A549 (cell line): ENCODE data around the gene ACKR2. TPM values are rescaled to one million over a fixed set of nuclear protein-coding genes. Genes with fewer than 3 reads are reported as not detected.

Experiments
- ATAC-seq, 2 experiments: fragments of 200-7000 bp in 1 of 2; fragments of >200 bp in 1 of 2; cut with Nextera tagmentation in 1 of 2; cut with Tn5 transposase in 1 of 2; 3 replicates each; pipeline versions ENCODE4 v1.8.0 to v1.9.1; 2018 to 2020; ENCODE audit warnings: mild to moderate bottlenecking in 1 of 2, moderate library complexity in 1 of 2
- CTCF ChIA-PET: fragments of 300-600 bp; sonication (Branson Sonifier 250); formaldehyde crosslinking; extraction: SDS; loops from one replicate; lab custom pipeline; 2021; ENCODE audit warnings: antibody characterized with exemption, inconsistent platforms; lab: Yijun Ruan, JAX
- POLR2A ChIA-PET: fragments of 350-600 bp; formaldehyde crosslinking; extraction: SDS; loops from one replicate; lab custom pipeline; 2021; ENCODE audit warnings: antibody characterized with exemption, inconsistent platforms; lab: Yijun Ruan, JAX
- DNase-seq, 2 experiments: peaks; one replicate each; pipeline versions ENCODE4 v3.0.0 to v3.0.0-alpha.2; 2011 to 2016; ENCODE audit warnings: low read depth in 1 of 2, low spot score in 1 of 2
- FAIRE-seq: peaks from 2 replicates; lab custom pipeline; 2011; peaks lifted over from hg19 to GRCh38; lab: Jason Lieb, UNC
- H3K27ac ChIP-seq, 2 experiments: fragments of >200 bp; sonication (Bioruptor Twin); formaldehyde crosslinking; 3 replicates each; pipeline ENCODE4 v1.5.1; 2016 to 2017
- H3K4me1 ChIP-seq: fragments of >200 bp; sonication (Bioruptor Twin); formaldehyde crosslinking; 3 replicates; pipeline ENCODE4 v1.6.1; 2016
- H3K4me2 ChIP-seq: fragments of >200 bp; sonication (Bioruptor Twin); formaldehyde crosslinking; 3 replicates; pipeline ENCODE4 v1.6.1; 2016
- H3K4me3 ChIP-seq: fragments of >200 bp; sonication (Bioruptor Twin); formaldehyde crosslinking; 3 replicates; pipeline ENCODE4 v1.5.1; 2016
- H3K9me3 ChIP-seq: fragments of >200 bp; sonication (Bioruptor Twin); formaldehyde crosslinking; 3 replicates; pipeline ENCODE4 v1.6.1; 2016
- BHLHE40 ChIP-seq: IDR thresholded peaks from 2 replicates; pipeline ENCODE4 v1.6.1; 2012; ENCODE audit warnings: low read depth, low read length, inconsistent platforms
- CBX8 ChIP-seq: fragments of 200-600 bp; sonication (generic); IDR thresholded peaks from 2 replicates; pipeline ENCODE4 v1.6.1; 2016
- CEBPB ChIP-seq, 2 experiments: fragments of >200 bp in 1 of 2; sonication (Bioruptor Twin) in 1 of 2; formaldehyde crosslinking in 1 of 2; IDR thresholded peaks; 2 replicates each; pipeline ENCODE4 v1.6.1; 2012 to 2016
- CHD2 ChIP-seq: fragments of 150-350 bp; IDR thresholded peaks from 2 replicates; pipeline ENCODE4 v1.6.1; 2014; ENCODE audit warnings: low read length; ENCODE audit not compliant: partially characterized antibody
- CHD4 ChIP-seq: fragments of 200-600 bp; sonication (generic); IDR thresholded peaks from 2 replicates; pipeline ENCODE4 v1.6.1; 2016; ENCODE audit warnings: antibody characterized with exemption, mild to moderate bottlenecking, borderline replicate concordance
- EHF ChIP-seq: fragments of 250-450 bp; sonication (Bioruptor Pico); IDR thresholded peaks from 2 replicates; pipeline ENCODE4 v1.5.0; 2020; ENCODE audit warnings: mild to moderate bottlenecking
- EP300 ChIP-seq, 2 experiments: fragments of >200 bp; sonication (Bioruptor Twin); formaldehyde crosslinking; IDR thresholded peaks; 2 replicates in 1 of 2; 3 replicates in 1 of 2; pipeline ENCODE4 v1.6.1; 2016 to 2017
- ESRRA ChIP-seq: fragments of 150-350 bp; IDR thresholded peaks from 2 replicates; pipeline ENCODE4 v1.6.1; 2014; ENCODE audit warnings: mild to moderate bottlenecking, low read length, borderline replicate concordance
- FOSB ChIP-seq: fragments of 250-450 bp; sonication (Bioruptor Pico); IDR thresholded peaks from 2 replicates; pipeline ENCODE4 v1.5.0; 2020; ENCODE audit warnings: mild to moderate bottlenecking, moderate library complexity
- FOSL2 ChIP-seq, 2 experiments: fragments of 450-650 bp in 1 of 2; fragments of >200 bp in 1 of 2; sonication (Bioruptor Twin) in 1 of 2; formaldehyde crosslinking; IDR thresholded peaks; 2 replicates each; pipeline versions ENCODE4 v1.5.0 to v1.6.1; 2016 to 2020; ENCODE audit warnings: mild to moderate bottlenecking in 1 of 2, moderate library complexity in 1 of 2
- FOXS1 ChIP-seq: fragments of 250-450 bp; sonication (Bioruptor Pico); IDR thresholded peaks from 2 replicates; pipeline ENCODE4 v1.5.0; 2020; ENCODE audit warnings: mild to moderate bottlenecking, moderate library complexity
- HDAC2 ChIP-seq: fragments of 200-600 bp; sonication (generic); IDR thresholded peaks from 2 replicates; pipeline ENCODE4 v1.6.1; 2016
- HEYL ChIP-seq: fragments of 250-450 bp; sonication (Bioruptor Pico); IDR thresholded peaks from 2 replicates; pipeline ENCODE4 v1.8.0; 2021; ENCODE audit warnings: mild to moderate bottlenecking, moderate library complexity
- HOXA7 ChIP-seq: fragments of 250-450 bp; sonication (Bioruptor Pico); IDR thresholded peaks from 2 replicates; pipeline ENCODE4 v1.5.0; 2020; ENCODE audit warnings: mild to moderate bottlenecking, moderate library complexity
- HOXB13 ChIP-seq: fragments of 250-450 bp; sonication (Bioruptor Pico); IDR thresholded peaks from 2 replicates; pipeline ENCODE4 v1.5.0; 2020; ENCODE audit warnings: low read depth, mild to moderate bottlenecking, moderate library complexity
- HOXB5 ChIP-seq: fragments of 250-450 bp; sonication (Bioruptor Pico); IDR thresholded peaks from 2 replicates; pipeline ENCODE4 v1.5.0; 2020; ENCODE audit warnings: mild to moderate bottlenecking, moderate library complexity
- JUNB ChIP-seq: fragments of >200 bp; sonication (Bioruptor Twin); formaldehyde crosslinking; IDR thresholded peaks from 2 replicates; pipeline ENCODE4 v1.6.1; 2016
- KDM1A ChIP-seq: fragments of 200-600 bp; sonication (generic); IDR thresholded peaks from 2 replicates; pipeline ENCODE4 v1.6.1; 2016; ENCODE audit warnings: low read depth, mild to moderate bottlenecking
- MAZ ChIP-seq: fragments of 150-350 bp; IDR thresholded peaks from 2 replicates; pipeline ENCODE4 v1.6.1; 2014; ENCODE audit warnings: antibody characterized with exemption, low read depth, low read length, borderline replicate concordance
- NFE2L2 ChIP-seq: fragments of 150-350 bp; conservative IDR thresholded peaks from 2 replicates; pipeline ENCODE4 v1.6.1; 2014; ENCODE audit warnings: low read length
- PHF8 ChIP-seq: fragments of 200-600 bp; sonication (generic); IDR thresholded peaks from 2 replicates; pipeline ENCODE4 v1.6.1; 2016; ENCODE audit warnings: low read depth, mild to moderate bottlenecking, antibody characterized with exemption, moderate library complexity, borderline replicate concordance
- POLR2A ChIP-seq: IDR thresholded peaks from 2 replicates; pipeline ENCODE4 v1.6.1; 2012; ENCODE audit warnings: mild to moderate bottlenecking, low read length
- RARB ChIP-seq: fragments of 250-450 bp; sonication (Bioruptor Pico); IDR thresholded peaks from 2 replicates; pipeline ENCODE4 v1.8.0; 2021; ENCODE audit warnings: mild to moderate bottlenecking, moderate library complexity
- RNF2 ChIP-seq: fragments of 200-600 bp; sonication (generic); IDR thresholded peaks from 2 replicates; pipeline ENCODE4 v1.6.1; 2016; ENCODE audit warnings: low read depth, mild to moderate bottlenecking, antibody characterized with exemption, moderate library complexity, borderline replicate concordance
- SMC3 ChIP-seq: fragments of >200 bp; sonication (Bioruptor Twin); formaldehyde crosslinking; IDR thresholded peaks from 3 replicates; pipeline ENCODE4 v1.6.1; 2018; ENCODE audit warnings: inconsistent platforms
- TFCP2L1 ChIP-seq: fragments of 250-450 bp; sonication (Bioruptor Pico); IDR thresholded peaks from 2 replicates; pipeline ENCODE4 v1.5.0; 2021; ENCODE audit warnings: mild to moderate bottlenecking
- ZNF302 ChIP-seq: fragments of 250-450 bp; sonication (Bioruptor Pico); IDR thresholded peaks from 2 replicates; pipeline ENCODE4 v1.9.0; 2021; ENCODE audit warnings: inconsistent platforms, mild to moderate bottlenecking, moderate library complexity
- WGBS: methylation state at CpG from one replicate; pipeline ENCODE4 v1.1.6; 2017; ENCODE audit errors: missing lambda C conversion rate; 5-methylcytosine and 5-hydroxymethylcytosine counted together
- polyA plus RNA-seq, 4 experiments: library from polyadenylated mRNA; depleted of rRNA in 3 of 4; stranded (reverse); fragments of >200 nt; fragmentation: RNase III in 1 of 4; extraction: RNeasy Plus Mini Kit Qiagen cat#74134 plus additional on column Dnase treatment in 1 of 4; gene quantifications; 2 replicates in 3 of 4; 3 replicates in 1 of 4; pipeline ENCODE4 v1.2.3, GENCODE V29; 2011 to 2017
- TF ChIP-seq, protein P1 (sequence below): fragments of >200 bp; sonication (Bioruptor Twin); formaldehyde crosslinking; IDR thresholded peaks from 3 replicates; pipeline ENCODE4 v1.5.1; 2016

ACKR2 gene
- polyA plus RNA-seq, 2 of the 4 experiments (the other 2 are of a cell fraction), result 0.06 TPM; not detected in 1

DNA sequence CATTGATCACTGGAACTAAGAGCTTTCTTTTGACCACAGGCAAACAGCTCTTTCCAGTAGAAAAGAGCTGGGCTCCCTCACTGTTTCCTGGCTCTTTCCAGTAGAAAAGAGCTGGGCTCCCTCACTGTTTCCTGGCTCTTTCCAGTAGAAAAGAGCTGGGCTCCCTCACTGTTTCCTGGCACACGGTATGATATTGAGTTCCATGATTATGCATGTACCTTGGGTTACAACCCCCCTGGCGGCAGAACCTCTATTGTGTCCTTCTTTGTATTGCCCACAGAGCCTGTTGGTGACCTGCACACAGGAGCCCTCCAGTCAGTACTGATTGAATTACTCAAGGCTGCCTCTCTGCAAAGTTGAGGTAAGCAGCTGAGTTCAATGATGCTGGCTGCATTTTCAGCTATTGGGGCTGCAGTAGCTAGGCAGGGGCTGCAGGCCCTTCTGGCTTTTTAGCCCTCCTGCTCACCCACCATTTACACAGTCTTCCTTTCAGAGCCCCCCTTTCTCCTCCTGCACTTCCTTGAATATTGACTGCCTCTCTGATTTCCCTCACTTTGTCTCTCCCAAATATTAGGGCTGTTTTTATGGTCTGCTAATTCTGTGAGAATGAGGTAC, 10.2 kb downstream of the ACKR2 start:
- H3K4me1 ChIP-seq, result peaks cover 8% of the 10 kb centered on the region; the same call in 1 of the 3 replicates
- no peak for DNase-seq

DNA sequence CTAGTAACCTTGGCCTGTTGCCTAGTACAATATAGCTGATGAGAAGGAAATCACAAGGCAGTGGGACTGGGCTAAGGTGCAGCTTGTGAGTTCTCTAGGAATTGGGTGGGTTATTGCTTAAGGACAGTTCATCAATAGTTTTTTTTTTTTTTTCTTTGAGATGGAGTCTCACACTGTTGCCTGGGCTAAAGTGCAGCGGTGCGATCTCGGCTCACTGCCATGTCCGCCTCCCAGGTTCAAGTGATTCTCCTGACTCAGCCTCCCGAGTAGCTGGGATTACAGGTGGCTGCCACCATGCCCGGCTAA, 11.5 kb downstream of the ACKR2 start:
- Histone ChIP-seq H3K4me2 (no peak overlapping the region), H3K4me1 (peaks cover 8% of the 10 kb centered on the region; the same call in 1 of the 3 replicates), H3K4me3 (no peak overlapping the region), H3K9me3 (no peaks in the 10 kb centered on the region), H3K27ac (no peak overlapping the region)
- POLR2A ChIA-PET, result no interaction called here
- ATAC-seq, result no peak
- WGBS, result 78% methylated on average over 6 of the region's 6 CpGs
- no peak for DNase-seq
- TF ChIP-seq, protein P1, sequence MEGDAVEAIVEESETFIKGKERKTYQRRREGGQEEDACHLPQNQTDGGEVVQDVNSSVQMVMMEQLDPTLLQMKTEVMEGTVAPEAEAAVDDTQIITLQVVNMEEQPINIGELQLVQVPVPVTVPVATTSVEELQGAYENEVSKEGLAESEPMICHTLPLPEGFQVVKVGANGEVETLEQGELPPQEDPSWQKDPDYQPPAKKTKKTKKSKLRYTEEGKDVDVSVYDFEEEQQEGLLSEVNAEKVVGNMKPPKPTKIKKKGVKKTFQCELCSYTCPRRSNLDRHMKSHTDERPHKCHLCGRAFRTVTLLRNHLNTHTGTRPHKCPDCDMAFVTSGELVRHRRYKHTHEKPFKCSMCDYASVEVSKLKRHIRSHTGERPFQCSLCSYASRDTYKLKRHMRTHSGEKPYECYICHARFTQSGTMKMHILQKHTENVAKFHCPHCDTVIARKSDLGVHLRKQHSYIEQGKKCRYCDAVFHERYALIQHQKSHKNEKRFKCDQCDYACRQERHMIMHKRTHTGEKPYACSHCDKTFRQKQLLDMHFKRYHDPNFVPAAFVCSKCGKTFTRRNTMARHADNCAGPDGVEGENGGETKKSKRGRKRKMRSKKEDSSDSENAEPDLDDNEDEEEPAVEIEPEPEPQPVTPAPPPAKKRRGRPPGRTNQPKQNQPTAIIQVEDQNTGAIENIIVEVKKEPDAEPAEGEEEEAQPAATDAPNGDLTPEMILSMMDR, result no peak
- TF ChIP-seq ZNF302 (CRISPR knock-in tag), result no peak
- TF ChIP-seq HDAC2, result no peak
- no peak for TF ChIP-seq POLR2A
- no peak for TF ChIP-seq RARB
- TF ChIP-seq CHD4, result no peak
- no peak for TF ChIP-seq JUNB
- no peak for TF ChIP-seq MAZ
- no peak for TF ChIP-seq HOXA7 (CRISPR knock-in tag)
- no peak for TF ChIP-seq FOSB (CRISPR knock-in tag)
- no peak for TF ChIP-seq PHF8
- CTCF ChIA-PET, result interaction anchor here (0.6 to 1.5 kb wide), 3 partner anchors 17 to 629 kb away, joined by 4 to 6 read pairs (median 5); partner anchors contain the start of gene HIGD1A
- no peak for FAIRE-seq

More for the DNA sequence above, 10.2 kb downstream of the ACKR2 start:
- ATAC-seq (peak in 1 of 2 experiments; percentile 73; a peak in 3 of 6 replicates), FAIRE-seq (no peak)
- TF ChIP-seq NFE2L2 (no peak), BHLHE40 (no peak), HEYL (CRISPR knock-in tag) (no peak), HOXB13 (CRISPR knock-in tag) (no peak), CHD2 (no peak), SMC3 (no peak), MAZ (no peak), EHF (CRISPR knock-in tag) (no peak), FOSL2 (IDR thresholded peaks at IDR 0.05) (no peak), FOSL2 (CRISPR knock-in tag; IDR thresholded peaks at IDR 0.05) (no peak), RNF2 (no peak), ESRRA (no peak), TFCP2L1 (no peak), HOXB5 (CRISPR knock-in tag) (no peak)
- no peaks in the 10 kb centered on the region for H3K9me3 ChIP-seq
- ChIA-PET CTCF (interaction anchor here (0.7 to 1.4 kb wide), 5 partner anchors 10 to 62 kb away, joined by 3 to 4 read pairs (median 3); no protein-coding TSS in a partner anchor), POLR2A (no interaction called here)
- no peak overlapping the region for H3K4me2 ChIP-seq
- no peak overlapping the region for H3K4me3 ChIP-seq
- WGBS, result 15% methylated on average over 2 of the region's 2 CpGs
- no peak overlapping the region for H3K27ac ChIP-seq

DNA sequence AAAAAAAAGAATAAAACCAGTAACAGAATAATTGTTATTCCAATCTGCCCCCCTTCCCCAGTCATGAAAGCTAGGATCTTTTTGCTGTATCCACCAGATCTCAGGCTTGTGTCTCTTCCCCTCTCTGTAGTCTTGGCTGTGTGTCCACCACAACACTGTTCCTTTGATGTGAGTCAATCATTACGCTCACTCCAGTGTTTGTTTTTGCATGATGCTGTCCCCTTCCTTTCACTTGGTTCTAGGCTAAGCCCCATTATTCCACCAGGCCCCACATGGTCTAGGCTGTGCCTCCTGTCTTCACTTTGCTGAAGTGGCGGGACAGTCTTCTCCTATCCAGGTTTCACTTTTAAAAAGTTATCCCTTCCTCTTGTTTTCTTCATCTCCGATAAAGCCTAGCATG, 13.6 kb downstream of the ACKR2 start:
- no peak for DNase-seq
- ATAC-seq, result no peak
- no peak for FAIRE-seq

More for the DNA sequence above, 13.6 kb downstream of the ACKR2 start:
- H3K27ac ChIP-seq, result peak overlapping the region; percentile 44 to 59; a peak in 4 of 6 replicates
- ChIA-PET POLR2A (no interaction called here), CTCF (interaction anchor here (0.6 kb wide), 1 partner anchor 67 kb away, joined by 3 read pairs; no protein-coding TSS in a partner anchor)
- H3K4me3 ChIP-seq, result no peak overlapping the region
- H3K4me2 ChIP-seq, result peak overlapping the region; percentile 39; the same call in 2 of the 3 replicates
- H3K4me1 ChIP-seq, result peaks cover 8% of the 10 kb centered on the region; the same call in 1 of the 3 replicates
- WGBS, result 79% methylated on average over 3 of the region's 3 CpGs
- no peaks in the 10 kb centered on the region for H3K9me3 ChIP-seq
- TF ChIP-seq TFCP2L1 (no peak), NFE2L2 (no peak), HDAC2 (no peak), FOSB (CRISPR knock-in tag) (no peak), CEBPB (IDR thresholded peaks at IDR 0.05) (no peak), FOXS1 (CRISPR knock-in tag) (no peak), KDM1A (no peak), CBX8 (no peak), EP300 (IDR thresholded peaks at IDR 0.05) (no peak), MAZ (no peak)
